Activated B cell treated with CpG ODN at 0.5 μM for 24 hours (primary cell): Measurements from ENCODE around the gene SHBG. TPM values are rescaled to one million over a fixed set of nuclear protein-coding genes. Genes with fewer than 3 reads are reported as not detected.

Source experiments
- ATAC-seq: fragments of 200-7000 bp; cut with Tn5 transposase; one replicate; pipeline ENCODE4 v1.10.0; 2021; ENCODE audit warnings: low read depth, mild to moderate bottlenecking, moderate library complexity
- CTCF ChIA-PET: fragments of 350-600 bp; sonication (Branson Sonifier 250); formaldehyde crosslinking; loops from one replicate; lab custom pipeline; 2021; ENCODE audit warnings: antibody characterized with exemption; lab: Charles Lee
- POLR2A ChIA-PET: fragments of 350-600 bp; sonication (Branson Sonifier 250); formaldehyde crosslinking; loops from one replicate; lab custom pipeline; 2021; ENCODE audit warnings: antibody characterized with exemption; lab: Charles Lee
- DNase-seq: peaks from one replicate; pipeline ENCODE4 v3.0.0; 2022
- H3K27ac Mint-ChIP-seq: one replicate; pipeline ENCODE4 v1.8.0; 2020; ENCODE audit warnings: mixed read lengths
- H3K27me3 Mint-ChIP-seq: one replicate; pipeline ENCODE4 v1.8.0; 2021; ENCODE audit warnings: mixed read lengths
- H3K36me3 Mint-ChIP-seq: one replicate; pipeline ENCODE4 v1.8.0; 2021; ENCODE audit warnings: low read depth, mixed read lengths
- H3K4me1 Mint-ChIP-seq: one replicate; pipeline ENCODE4 v1.8.0; 2021; ENCODE audit warnings: mixed read lengths
- H3K4me3 Mint-ChIP-seq: one replicate; pipeline ENCODE4 v1.8.0; 2020; ENCODE audit warnings: mild to moderate bottlenecking, mixed read lengths
- H3K9me3 Mint-ChIP-seq: one replicate; pipeline ENCODE4 v1.8.0; 2020; ENCODE audit warnings: mixed read lengths
- intact Hi-C: fragments of 100-400 bp; cut with micrococcal nuclease; formaldehyde crosslinking; loops from one replicate; pipeline ENCODE4 v1.15.1; 2024
- total RNA-seq: library from RNA; stranded (reverse); gene quantifications from 2 replicates; pipeline ENCODE4 v1.2.3, GENCODE V29; 2022
- TF ChIP-seq, protein P1 (sequence below): fragments of 200-600 bp; IDR thresholded peaks from one replicate; pipeline ENCODE4 v1.8.0; 2022; ENCODE audit warnings: antibody characterized with exemption, mild to moderate bottlenecking

Gene SHBG
- total RNA-seq, 1 donor from 2014 or later: not detected

DNA sequence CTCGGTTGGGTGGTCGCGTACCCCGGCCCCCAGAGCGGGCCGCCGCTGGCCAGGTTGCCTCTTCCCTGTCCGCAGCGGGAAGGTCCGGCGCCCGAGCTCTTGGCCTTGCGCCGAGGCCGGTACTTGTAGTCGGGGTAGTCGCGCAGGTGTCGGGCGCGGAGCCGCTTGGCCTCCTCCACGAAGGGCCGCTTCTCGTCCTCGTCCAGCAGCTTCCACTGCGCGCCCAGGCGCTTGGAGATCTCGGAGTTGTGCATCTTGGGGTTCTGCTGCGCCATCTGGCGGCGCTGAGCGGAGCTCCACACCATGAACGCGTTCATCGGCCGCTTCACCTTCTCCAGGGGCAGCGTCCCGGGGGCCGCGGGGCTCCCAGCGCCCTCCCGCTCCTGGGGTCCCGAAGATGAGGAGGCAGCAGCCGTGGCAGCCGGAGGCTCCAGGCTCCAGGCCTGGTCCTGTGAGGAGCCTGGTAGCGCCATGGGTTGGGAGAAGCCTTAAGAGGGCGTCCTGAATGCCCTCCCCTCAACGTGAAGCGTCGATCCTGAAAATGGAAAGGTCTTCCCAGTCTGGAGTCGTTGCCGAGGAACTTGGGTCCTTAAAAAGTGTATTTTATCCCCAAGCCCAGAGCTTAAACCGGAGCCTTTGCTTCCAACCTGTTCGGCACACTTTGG is 40.6 kb upstream of the SHBG start:
- ATAC-seq: peak; percentile 89
- ChIA-PET CTCF (interaction anchor here (0.6 to 3.3 kb wide), 30 partner anchors 9 to 543 kb away, joined by 3 to 38 read pairs (median 4); partner anchors contain the start of genes CD68, FXR2, NEURL4 and SAT2), POLR2A (interaction anchor here (0.6 to 2.4 kb wide), 16 partner anchors 10 to 544 kb away, joined by 3 to 17 read pairs (median 4); partner anchors contain the start of genes CD68, FXR2, POLR2A and SAT2)
- TF ChIP-seq, protein P1, sequence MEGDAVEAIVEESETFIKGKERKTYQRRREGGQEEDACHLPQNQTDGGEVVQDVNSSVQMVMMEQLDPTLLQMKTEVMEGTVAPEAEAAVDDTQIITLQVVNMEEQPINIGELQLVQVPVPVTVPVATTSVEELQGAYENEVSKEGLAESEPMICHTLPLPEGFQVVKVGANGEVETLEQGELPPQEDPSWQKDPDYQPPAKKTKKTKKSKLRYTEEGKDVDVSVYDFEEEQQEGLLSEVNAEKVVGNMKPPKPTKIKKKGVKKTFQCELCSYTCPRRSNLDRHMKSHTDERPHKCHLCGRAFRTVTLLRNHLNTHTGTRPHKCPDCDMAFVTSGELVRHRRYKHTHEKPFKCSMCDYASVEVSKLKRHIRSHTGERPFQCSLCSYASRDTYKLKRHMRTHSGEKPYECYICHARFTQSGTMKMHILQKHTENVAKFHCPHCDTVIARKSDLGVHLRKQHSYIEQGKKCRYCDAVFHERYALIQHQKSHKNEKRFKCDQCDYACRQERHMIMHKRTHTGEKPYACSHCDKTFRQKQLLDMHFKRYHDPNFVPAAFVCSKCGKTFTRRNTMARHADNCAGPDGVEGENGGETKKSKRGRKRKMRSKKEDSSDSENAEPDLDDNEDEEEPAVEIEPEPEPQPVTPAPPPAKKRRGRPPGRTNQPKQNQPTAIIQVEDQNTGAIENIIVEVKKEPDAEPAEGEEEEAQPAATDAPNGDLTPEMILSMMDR: peak; percentile 44
- Mint-ChIP-seq H3K9me3 (no peaks in the 10 kb centered on the region), H3K27me3 (no peaks in the 10 kb centered on the region), H3K4me1 (peaks cover 13% of the 10 kb centered on the region), H3K36me3 (peaks cover 56% of the 10 kb centered on the region), H3K4me3 (no peak overlapping the region), H3K27ac (no peak overlapping the region)
- peak; percentile 66 for DNase-seq
- intact Hi-C loops: loop anchor here (1.0 to 10.0 kb wide), 4 partner anchors 28 to 545 kb away; partner anchors contain the start of genes SENP3 and SLC16A11

DNA sequence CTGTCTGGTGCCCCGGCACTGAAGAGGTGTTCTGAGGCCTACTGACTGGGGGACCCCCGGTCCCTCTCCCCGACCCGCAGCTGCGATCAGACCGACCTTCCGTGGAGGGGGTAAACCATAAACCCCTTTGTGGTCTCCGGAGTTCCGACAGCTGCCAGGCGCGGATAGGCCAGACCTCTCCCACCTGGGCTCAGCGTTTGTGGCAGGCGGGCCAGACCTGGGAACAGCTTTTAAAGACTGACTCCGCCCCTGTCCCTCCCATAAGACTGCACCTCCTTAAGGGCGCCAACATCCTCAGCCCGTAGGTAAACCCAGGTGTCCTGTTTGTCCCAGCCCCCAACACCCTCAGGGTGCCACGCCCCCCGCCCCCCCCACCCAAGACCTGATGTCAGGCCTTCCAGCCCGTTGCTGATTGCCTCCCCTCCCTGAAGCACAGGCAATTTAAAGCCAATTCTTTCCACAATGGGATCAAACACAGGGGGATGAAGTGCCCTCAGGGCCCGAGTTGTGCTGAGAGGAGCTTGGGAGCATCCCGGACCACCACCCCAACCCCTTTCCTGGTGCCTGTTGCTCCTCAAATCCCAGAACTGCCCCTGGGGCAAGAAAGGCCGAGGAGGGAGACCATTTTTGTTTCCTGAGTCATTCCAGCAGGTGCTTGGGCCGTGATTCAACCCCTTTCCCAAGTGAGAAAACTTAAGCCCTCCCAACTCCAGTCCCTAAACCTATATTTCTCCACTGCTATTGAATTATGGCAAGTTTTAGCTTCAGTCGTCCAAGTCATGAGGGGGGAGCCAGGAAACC is 39.8 kb upstream of the SHBG start, which contains the start of gene SOX15:
Gene SOX15, minus strand, starts transcription at position 204 of the 801 bp plus-strand sequence. CDS start 418 bp downstream, outside the sequence.
- Mint-ChIP-seq H3K4me3 (no peak within 1 kb of the TSS), H3K27me3 (no peaks in the 10 kb centered on the region), H3K9me3 (no peaks in the 10 kb centered on the region), H3K4me1 (peaks cover 5% of the 10 kb centered on the region), H3K36me3 (peaks cover 59% of the 10 kb centered on the region), H3K27ac (no peak within 1 kb of the TSS)
- DNase-seq (no peak), ATAC-seq (no peak)
- POLR2A ChIA-PET: interaction anchor here (0.6 to 2.4 kb wide), 16 partner anchors 11 to 544 kb away, joined by 3 to 17 read pairs (median 4); partner anchors contain the start of genes CD68, FXR2, POLR2A and SAT2
- CTCF ChIA-PET: interaction anchor here (0.6 to 3.3 kb wide), 30 partner anchors 8 to 544 kb away, joined by 3 to 38 read pairs (median 4); partner anchors contain the start of genes CD68, FXR2, NEURL4 and SAT2
- TF ChIP-seq, protein P1: no peak
- intact Hi-C loops: loop anchor here (1.0 to 10.0 kb wide), 4 partner anchors 29 to 545 kb away; partner anchors contain the start of genes SENP3 and SLC16A11

DNA sequence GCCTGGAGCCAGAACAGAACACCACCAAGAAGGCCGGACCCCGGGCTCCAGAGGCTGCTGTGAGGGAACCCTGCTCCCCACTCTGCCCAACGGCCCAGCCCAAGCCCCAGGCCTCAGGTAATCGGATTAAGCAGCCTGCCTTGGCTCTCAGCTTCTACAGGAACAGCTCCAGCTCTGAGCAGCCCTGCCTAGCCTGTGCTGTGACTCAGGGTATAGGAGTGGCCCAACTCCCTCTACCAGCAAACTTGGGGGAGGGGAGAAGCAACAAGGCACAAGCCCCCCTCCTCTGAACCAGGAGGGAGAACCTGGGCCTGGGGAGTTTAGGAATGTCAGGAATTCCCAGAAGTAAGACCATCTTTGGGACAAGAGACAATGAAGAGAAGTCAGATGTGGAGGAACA is 39.2 kb upstream of the SHBG start:
- no peaks in the 10 kb centered on the region for H3K27me3 Mint-ChIP-seq
- intact Hi-C loops: no loop called here
- H3K4me3 Mint-ChIP-seq: no peak overlapping the region
- H3K36me3 Mint-ChIP-seq: peaks cover 65% of the 10 kb centered on the region
- TF ChIP-seq, protein P1: no peak
- no peaks in the 10 kb centered on the region for H3K9me3 Mint-ChIP-seq
- CTCF ChIA-PET: interaction anchor here (2.1 to 3.3 kb wide), 5 partner anchors 19 to 235 kb away, joined by 8 to 38 read pairs (median 21); partner anchors contain the start of genes SENP3, TMEM102 and TMEM95
- DNase-seq (no peak), ATAC-seq (no peak)
- no peak overlapping the region for H3K27ac Mint-ChIP-seq
- POLR2A ChIA-PET: interaction anchor here (0.6 to 2.4 kb wide), 3 partner anchors 11 to 105 kb away, joined by 3 to 14 read pairs (median 6); partner anchors contain the start of gene CD68
- peaks cover 3% of the 10 kb centered on the region for H3K4me1 Mint-ChIP-seq

DNA sequence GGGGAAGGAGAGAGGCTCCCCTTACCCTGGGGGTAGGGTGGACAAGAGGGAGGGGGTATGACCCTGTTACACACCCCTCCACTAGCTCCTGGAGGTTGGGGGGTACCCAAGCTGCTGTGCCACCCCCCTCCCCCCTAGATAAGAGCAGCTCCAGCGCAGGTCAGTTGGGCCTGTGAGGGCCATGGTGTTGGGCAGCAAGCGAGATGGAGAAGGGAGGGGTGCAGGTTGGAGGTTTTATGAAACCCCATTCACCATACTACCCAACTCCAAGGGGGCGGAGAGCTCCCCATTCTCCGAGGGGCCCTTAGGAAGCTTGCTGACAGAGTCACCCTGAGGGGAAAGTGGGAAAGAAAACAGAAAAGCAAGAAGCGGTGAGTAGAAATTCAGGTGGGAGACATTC is 38.3 kb upstream of the SHBG start:
- ATAC-seq (no peak), DNase-seq (no peak)
- peaks cover 2% of the 10 kb centered on the region for H3K4me1 Mint-ChIP-seq
- ChIA-PET CTCF (interaction anchor here (0.9 kb wide), 1 partner anchor 78 kb away, joined by 3 read pairs; no protein-coding TSS in a partner anchor), POLR2A (interaction anchor here (1.0 kb wide), 1 partner anchor 94 kb away, joined by 4 read pairs; no protein-coding TSS in a partner anchor)
- H3K36me3 Mint-ChIP-seq: peaks cover 73% of the 10 kb centered on the region
- no peaks in the 10 kb centered on the region for H3K9me3 Mint-ChIP-seq
- H3K4me3 Mint-ChIP-seq: no peak overlapping the region
- H3K27ac Mint-ChIP-seq: no peak overlapping the region
- H3K27me3 Mint-ChIP-seq: no peaks in the 10 kb centered on the region
- TF ChIP-seq, protein P1: no peak
- intact Hi-C loops: no loop called here
